H1 (cell line): Measurements from ENCODE around the gene CLCN3. TPM values are rescaled to one million over a fixed set of nuclear protein-coding genes. Genes with fewer than 3 reads are reported as not detected.

Source experiments
- BCL11A ChIP-seq, 2 experiments: IDR thresholded peaks; one replicate each; pipeline ENCODE4 v1.6.1; 2011; ENCODE audit warnings: low read depth in 2 of 2, low read length in 2 of 2, mild to moderate bottlenecking in 2 of 2
- CBX5 ChIP-seq: fragments of 300-800, 300-1000 bp; sonication (generic); IDR thresholded peaks from 2 replicates; pipeline ENCODE4 v1.7.1; 2016; ENCODE audit warnings: antibody characterized with exemption, low read length, low read depth
- CEBPB ChIP-seq: IDR thresholded peaks from 2 replicates; pipeline ENCODE4 v1.6.1; 2012; ENCODE audit warnings: low read depth, low read length
- CREB1 ChIP-seq: IDR thresholded peaks from 2 replicates; pipeline ENCODE4 v1.6.1; 2012; ENCODE audit warnings: inconsistent platforms
- EGR1 ChIP-seq: IDR thresholded peaks from 2 replicates; pipeline ENCODE4 v1.6.1; 2011; ENCODE audit warnings: low read depth, low read length, borderline replicate concordance
- EP300 ChIP-seq, 2 experiments: IDR thresholded peaks; 1 replicate in 1 of 2; 2 replicates in 1 of 2; pipeline ENCODE4 v1.6.1; 2011 to 2012; ENCODE audit warnings: low read depth in 2 of 2, low read length in 2 of 2, mild to moderate bottlenecking in 2 of 2, borderline replicate concordance in 1 of 2, inconsistent platforms in 1 of 2, moderate library complexity in 1 of 2
- FOSL1 ChIP-seq: IDR thresholded peaks from 2 replicates; pipeline ENCODE4 v1.6.1; 2011; ENCODE audit warnings: mild to moderate bottlenecking, low read depth, low read length, moderate library complexity; ENCODE audit not compliant: insufficient read depth
- GABPA ChIP-seq: IDR thresholded peaks from 2 replicates; pipeline ENCODE4 v1.6.1; 2011; ENCODE audit warnings: mild to moderate bottlenecking, low read length, moderate library complexity, borderline replicate concordance; ENCODE audit not compliant: insufficient read depth
- MAFK ChIP-seq: IDR thresholded peaks from 2 replicates; pipeline ENCODE4 v1.6.1; 2012; ENCODE audit warnings: low read depth, mild to moderate bottlenecking, improper control_type of control experiment, low read length
- NRF1 ChIP-seq: IDR thresholded peaks from 2 replicates; pipeline ENCODE4 v1.6.1; 2011; ENCODE audit warnings: mild to moderate bottlenecking, low read depth, low read length, improper control_type of control experiment
- SIN3A ChIP-seq, 2 experiments: IDR thresholded peaks in 1 of 2; conservative IDR thresholded peaks in 1 of 2; 2 replicates each; pipeline ENCODE4 v1.6.1; 2011 to 2012; ENCODE audit warnings: low read length in 2 of 2, improper control_type of control experiment in 1 of 2, low read depth in 1 of 2, mild to moderate bottlenecking in 1 of 2
- SP1 ChIP-seq: IDR thresholded peaks from 2 replicates; pipeline ENCODE4 v1.6.1; 2011; ENCODE audit warnings: low read depth, low read length
- SP2 ChIP-seq: IDR thresholded peaks from 2 replicates; pipeline ENCODE4 v1.6.1; 2012; ENCODE audit warnings: mild to moderate bottlenecking, low read length, inconsistent platforms
- YY1 ChIP-seq: IDR thresholded peaks from 2 replicates; pipeline ENCODE4 v1.6.1; 2011; ENCODE audit warnings: low read depth, mild to moderate bottlenecking, low read length
- polyA plus RNA-seq, 7 experiments: library from polyadenylated mRNA; depleted of rRNA in 3 of 7; stranded (reverse) in 5 of 7; unstranded in 2 of 7; fragments of >200 nt in 5 of 7; fragments of 200-250 nt in 2 of 7; gene quantifications; 1 replicate in 5 of 7; 2 replicates in 1 of 7; 4 replicates in 1 of 7; pipeline versions ENCODE4 v1.2.1 to v1.2.3, GENCODE V29; 2011 to 2013; ENCODE audit warnings: missing spikeins in 2 of 7, mixed read lengths in 2 of 7
- total RNA-seq: library from RNA; stranded (reverse); fragmentation: NEBNext Ultra II Directional; extraction: Animal tissue kit (Norgen Biotek cat#: 25700); gene quantifications from 2 replicates; pipeline ENCODE4 v1.2.1, GENCODE V29; 2021
- TF ChIP-seq, protein P1 (sequence below): IDR thresholded peaks from 2 replicates; pipeline ENCODE4 v1.6.1; 2012; ENCODE audit warnings: inconsistent platforms
- TF ChIP-seq, protein P2 (sequence below): IDR thresholded peaks from 2 replicates; pipeline ENCODE4 v1.6.1; 2011; ENCODE audit warnings: low read length, improper control_type of control experiment

The CLCN3 gene
- total and polyA plus RNA-seq, 2 of the 8 experiments (the other 6 are each of a cell fraction or from before 2014, with no cell fraction given): 8.8 to 32.8 TPM

DNA sequence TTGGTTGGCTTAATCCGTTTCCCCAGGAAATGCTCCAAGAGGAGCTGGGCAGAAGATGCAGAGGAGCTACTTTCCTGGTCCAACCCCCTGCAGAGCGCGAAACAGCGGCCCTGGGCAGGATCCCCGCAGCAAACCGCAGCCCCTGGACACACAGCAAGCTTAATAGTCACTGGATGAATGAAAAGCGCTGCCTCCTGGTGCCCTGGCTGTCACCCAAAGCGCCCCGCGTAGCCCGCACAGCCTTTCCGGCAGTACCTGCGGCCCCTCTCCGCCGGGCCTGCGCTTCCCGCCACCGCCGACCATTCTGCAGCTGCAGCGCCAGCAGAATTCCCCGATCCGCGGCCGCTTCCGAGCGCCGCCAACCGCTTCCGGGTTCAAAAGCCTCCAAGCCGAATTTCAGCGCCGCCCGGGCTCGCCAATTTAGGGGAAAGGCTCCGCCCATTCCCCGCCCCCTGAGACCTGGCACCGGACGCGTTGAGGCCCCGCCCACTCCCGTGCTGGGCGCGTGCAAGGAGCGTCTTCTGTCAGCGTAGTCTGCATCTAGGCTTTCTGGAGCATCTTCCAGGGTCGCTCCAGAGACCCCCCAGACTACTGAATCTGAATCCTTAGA lies 137.3 kb downstream of the CLCN3 start, which contains the start of gene HPF1 (continued):
- TF ChIP-seq CBX5: no peak
- no peak for TF ChIP-seq FOSL1
- TF ChIP-seq EGR1: peak; percentile 61; the same call in 1 of the 2 replicates
- no peak for TF ChIP-seq BCL11A (IDR thresholded peaks at IDR 0.05; ENCODE audit: low read depth in 2 of 2, low read length in 2 of 2)
- TF ChIP-seq SIN3A (conservative IDR thresholded peaks at IDR 0.05 in 1 of 2, IDR thresholded peaks at IDR 0.05 in 1 of 2; ENCODE audit: low read depth in 1 of 2, low read length in 2 of 2): peak in 1 of 2 experiments; percentile 77; a peak in 2 of 4 replicates
- TF ChIP-seq NRF1: no peak
- no peak for TF ChIP-seq CEBPB
- TF ChIP-seq, protein P1, sequence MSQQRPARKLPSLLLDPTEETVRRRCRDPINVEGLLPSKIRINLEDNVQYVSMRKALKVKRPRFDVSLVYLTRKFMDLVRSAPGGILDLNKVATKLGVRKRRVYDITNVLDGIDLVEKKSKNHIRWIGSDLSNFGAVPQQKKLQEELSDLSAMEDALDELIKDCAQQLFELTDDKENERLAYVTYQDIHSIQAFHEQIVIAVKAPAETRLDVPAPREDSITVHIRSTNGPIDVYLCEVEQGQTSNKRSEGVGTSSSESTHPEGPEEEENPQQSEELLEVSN: peak; percentile 43; the same call in 1 of the 2 replicates
- peak; percentile 76 for TF ChIP-seq CREB1
- peak in 1 of 2 experiments; percentile 63; a peak in 1 of 3 replicates for TF ChIP-seq EP300 (IDR thresholded peaks at IDR 0.05; ENCODE audit: borderline replicate concordance in 1 of 2, low read depth in 2 of 2, low read length in 2 of 2)
- no peak for TF ChIP-seq MAFK
- TF ChIP-seq, protein P2, sequence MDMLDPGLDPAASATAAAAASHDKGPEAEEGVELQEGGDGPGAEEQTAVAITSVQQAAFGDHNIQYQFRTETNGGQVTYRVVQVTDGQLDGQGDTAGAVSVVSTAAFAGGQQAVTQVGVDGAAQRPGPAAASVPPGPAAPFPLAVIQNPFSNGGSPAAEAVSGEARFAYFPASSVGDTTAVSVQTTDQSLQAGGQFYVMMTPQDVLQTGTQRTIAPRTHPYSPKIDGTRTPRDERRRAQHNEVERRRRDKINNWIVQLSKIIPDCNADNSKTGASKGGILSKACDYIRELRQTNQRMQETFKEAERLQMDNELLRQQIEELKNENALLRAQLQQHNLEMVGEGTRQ: no peak
- TF ChIP-seq SP2: no peak
- TF ChIP-seq YY1: 0 out of 2 replicates have a peak, but pooled peaks have one; percentile 57
- TF ChIP-seq GABPA: no peak
- peak; percentile 33; the same call in 1 of the 2 replicates for TF ChIP-seq SP1
